SK-N-MC (cell line): ENCODE measurements around the gene GALNT7.

Experiments used
- EZH2 ChIP-seq: fragments of 200-600 bp; sonication (generic); IDR thresholded peaks from one replicate; pipeline ENCODE4 v1.6.1; 2017; ENCODE audit warnings: antibody characterized with exemption
- FOXP2 ChIP-seq: optimal IDR thresholded peaks from 2 replicates; pipeline ENCODE3; 2011; ENCODE audit warnings: mild to moderate bottlenecking, moderate library complexity; ENCODE audit not compliant: insufficient read depth; ENCODE audit errors: extremely low read length, control extremely low read depth
- POLR2AphosphoS5 ChIP-seq: IDR thresholded peaks from 2 replicates; pipeline ENCODE4 v1.6.1; 2012; ENCODE audit warnings: mild to moderate bottlenecking, low read depth, low read length, borderline replicate concordance

DNA sequence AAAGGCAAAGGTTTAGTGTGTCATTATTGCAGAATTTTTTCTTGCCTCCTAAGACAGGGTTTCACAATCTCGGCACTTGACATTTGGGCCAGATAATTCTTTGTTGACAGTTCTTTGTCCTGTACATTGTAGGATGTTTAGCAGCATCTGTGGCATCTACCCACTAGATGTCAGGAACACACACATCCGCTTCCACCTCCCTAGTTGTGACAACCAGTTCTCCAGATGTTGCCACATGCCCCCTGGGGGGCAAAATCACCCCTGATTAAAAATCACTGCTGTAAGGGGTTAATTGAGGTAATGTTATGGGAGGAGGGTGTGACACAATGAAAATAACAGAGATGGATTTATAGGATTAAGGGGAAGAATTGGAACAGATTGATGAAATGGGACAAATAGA is 90.3 kb downstream of the GALNT7 start:
- TF ChIP-seq POLR2AphosphoS5 (no peak), EZH2 (no peak), FOXP2 (no peak)
